Ishikawa (cell line): ENCODE results near the gene NXPE2.

Source experiments
- CEBPB ChIP-seq: IDR thresholded peaks from 2 replicates; pipeline ENCODE4 v1.6.1; 2012
- CREB1 ChIP-seq: IDR thresholded peaks from 2 replicates; pipeline ENCODE4 v1.6.1; 2012; ENCODE audit warnings: low read depth
- EGR1 ChIP-seq: IDR thresholded peaks from 2 replicates; pipeline ENCODE4 v1.6.1; 2012
- EP300 ChIP-seq: IDR thresholded peaks from 2 replicates; pipeline ENCODE4 v1.6.1; 2012; ENCODE audit warnings: borderline replicate concordance
- FOXM1 ChIP-seq: IDR thresholded peaks from 2 replicates; pipeline ENCODE4 v1.6.1; 2012; ENCODE audit warnings: low read depth, borderline replicate concordance
- NFIC ChIP-seq: IDR thresholded peaks from 2 replicates; pipeline ENCODE4 v1.6.1; 2012
- RAD21 ChIP-seq: IDR thresholded peaks from 2 replicates; pipeline ENCODE4 v1.6.1; 2012; ENCODE audit warnings: low read depth
- TAF1 ChIP-seq: IDR thresholded peaks from 2 replicates; pipeline ENCODE4 v1.6.1; 2012; ENCODE audit warnings: low read depth, mild to moderate bottlenecking
- TCF12 ChIP-seq: IDR thresholded peaks from 2 replicates; pipeline ENCODE4 v1.6.1; 2012; ENCODE audit warnings: low read depth
- TEAD4 ChIP-seq: IDR thresholded peaks from 2 replicates; pipeline ENCODE4 v1.6.1; 2012
- YY1 ChIP-seq: IDR thresholded peaks from 2 replicates; pipeline ENCODE4 v1.6.1; 2012; ENCODE audit warnings: low read depth
- ZBTB7A ChIP-seq: IDR thresholded peaks from 2 replicates; pipeline ENCODE4 v1.6.1; 2012; ENCODE audit warnings: low read depth
- TF ChIP-seq, protein P1 (sequence below): IDR thresholded peaks from 2 replicates; pipeline ENCODE4 v1.6.1; 2012
- TF ChIP-seq, protein P2 (sequence below): IDR thresholded peaks from 2 replicates; pipeline ENCODE4 v1.6.1; 2012
- TF ChIP-seq, protein P3 (sequence below): IDR thresholded peaks from 2 replicates; pipeline ENCODE4 v1.6.1; 2012; ENCODE audit warnings: low read depth, mild to moderate bottlenecking

The NXPE2 gene

DNA sequence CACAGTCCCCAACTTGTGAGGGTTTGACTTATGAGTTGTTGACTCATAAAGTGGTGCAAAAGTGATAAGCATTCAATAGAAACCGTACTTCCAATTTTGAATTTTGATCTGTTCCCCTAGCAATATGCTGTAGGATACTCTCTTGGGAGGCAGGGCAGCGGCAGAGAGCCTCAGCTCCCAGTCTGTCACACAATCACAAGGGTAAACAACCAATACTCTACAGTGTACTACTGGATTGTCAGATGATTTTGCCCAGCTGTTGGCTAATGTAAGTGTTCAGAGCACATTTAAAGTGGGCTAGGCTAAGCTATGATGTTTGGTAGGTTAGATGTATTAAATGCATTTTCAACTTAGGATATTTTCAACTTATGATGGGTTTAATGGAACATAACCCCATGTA, 13.7 kb upstream of the NXPE2 start:
- TF ChIP-seq YY1 (no peak), FOXM1 (no peak), TAF1 (no peak), RAD21 (no peak), TCF12 (no peak), TEAD4 (no peak), CREB1 (no peak), CEBPB (no peak), EGR1 (no peak)
- TF ChIP-seq, protein P1, sequence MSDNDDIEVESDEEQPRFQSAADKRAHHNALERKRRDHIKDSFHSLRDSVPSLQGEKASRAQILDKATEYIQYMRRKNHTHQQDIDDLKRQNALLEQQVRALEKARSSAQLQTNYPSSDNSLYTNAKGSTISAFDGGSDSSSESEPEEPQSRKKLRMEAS, result no peak
- TF ChIP-seq, protein P2, sequence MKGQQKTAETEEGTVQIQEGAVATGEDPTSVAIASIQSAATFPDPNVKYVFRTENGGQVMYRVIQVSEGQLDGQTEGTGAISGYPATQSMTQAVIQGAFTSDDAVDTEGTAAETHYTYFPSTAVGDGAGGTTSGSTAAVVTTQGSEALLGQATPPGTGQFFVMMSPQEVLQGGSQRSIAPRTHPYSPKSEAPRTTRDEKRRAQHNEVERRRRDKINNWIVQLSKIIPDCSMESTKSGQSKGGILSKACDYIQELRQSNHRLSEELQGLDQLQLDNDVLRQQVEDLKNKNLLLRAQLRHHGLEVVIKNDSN, result no peak

DNA sequence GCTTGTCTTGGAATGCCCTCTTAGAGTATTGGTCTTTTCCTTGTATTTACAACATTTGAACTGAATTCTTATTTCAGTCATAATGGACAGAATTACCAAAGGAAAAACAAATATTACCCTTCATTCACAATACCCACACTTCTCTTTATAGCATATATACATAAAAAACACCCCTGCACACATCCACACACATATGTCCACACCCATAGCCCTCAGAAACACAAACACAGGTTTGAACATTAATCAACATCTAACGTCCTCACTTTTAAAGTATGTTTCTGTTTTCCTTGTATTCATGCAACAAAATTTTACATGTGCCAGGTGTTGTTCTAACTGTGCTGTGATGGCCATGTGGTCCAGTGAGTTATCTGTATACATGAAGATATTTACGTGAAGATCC, 11.6 kb upstream of the NXPE2 start:
- TF ChIP-seq ZBTB7A (no peak), RAD21 (no peak), EGR1 (no peak), FOXM1 (no peak), TEAD4 (no peak), CREB1 (no peak), TCF12 (no peak), TAF1 (no peak), CEBPB (no peak), YY1 (no peak), EP300 (no peak)
- TF ChIP-seq, protein P2, result no peak
- TF ChIP-seq, protein P3, sequence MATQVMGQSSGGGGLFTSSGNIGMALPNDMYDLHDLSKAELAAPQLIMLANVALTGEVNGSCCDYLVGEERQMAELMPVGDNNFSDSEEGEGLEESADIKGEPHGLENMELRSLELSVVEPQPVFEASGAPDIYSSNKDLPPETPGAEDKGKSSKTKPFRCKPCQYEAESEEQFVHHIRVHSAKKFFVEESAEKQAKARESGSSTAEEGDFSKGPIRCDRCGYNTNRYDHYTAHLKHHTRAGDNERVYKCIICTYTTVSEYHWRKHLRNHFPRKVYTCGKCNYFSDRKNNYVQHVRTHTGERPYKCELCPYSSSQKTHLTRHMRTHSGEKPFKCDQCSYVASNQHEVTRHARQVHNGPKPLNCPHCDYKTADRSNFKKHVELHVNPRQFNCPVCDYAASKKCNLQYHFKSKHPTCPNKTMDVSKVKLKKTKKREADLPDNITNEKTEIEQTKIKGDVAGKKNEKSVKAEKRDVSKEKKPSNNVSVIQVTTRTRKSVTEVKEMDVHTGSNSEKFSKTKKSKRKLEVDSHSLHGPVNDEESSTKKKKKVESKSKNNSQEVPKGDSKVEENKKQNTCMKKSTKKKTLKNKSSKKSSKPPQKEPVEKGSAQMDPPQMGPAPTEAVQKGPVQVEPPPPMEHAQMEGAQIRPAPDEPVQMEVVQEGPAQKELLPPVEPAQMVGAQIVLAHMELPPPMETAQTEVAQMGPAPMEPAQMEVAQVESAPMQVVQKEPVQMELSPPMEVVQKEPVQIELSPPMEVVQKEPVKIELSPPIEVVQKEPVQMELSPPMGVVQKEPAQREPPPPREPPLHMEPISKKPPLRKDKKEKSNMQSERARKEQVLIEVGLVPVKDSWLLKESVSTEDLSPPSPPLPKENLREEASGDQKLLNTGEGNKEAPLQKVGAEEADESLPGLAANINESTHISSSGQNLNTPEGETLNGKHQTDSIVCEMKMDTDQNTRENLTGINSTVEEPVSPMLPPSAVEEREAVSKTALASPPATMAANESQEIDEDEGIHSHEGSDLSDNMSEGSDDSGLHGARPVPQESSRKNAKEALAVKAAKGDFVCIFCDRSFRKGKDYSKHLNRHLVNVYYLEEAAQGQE, result no peak
- TF ChIP-seq, protein P1, result no peak

DNA sequence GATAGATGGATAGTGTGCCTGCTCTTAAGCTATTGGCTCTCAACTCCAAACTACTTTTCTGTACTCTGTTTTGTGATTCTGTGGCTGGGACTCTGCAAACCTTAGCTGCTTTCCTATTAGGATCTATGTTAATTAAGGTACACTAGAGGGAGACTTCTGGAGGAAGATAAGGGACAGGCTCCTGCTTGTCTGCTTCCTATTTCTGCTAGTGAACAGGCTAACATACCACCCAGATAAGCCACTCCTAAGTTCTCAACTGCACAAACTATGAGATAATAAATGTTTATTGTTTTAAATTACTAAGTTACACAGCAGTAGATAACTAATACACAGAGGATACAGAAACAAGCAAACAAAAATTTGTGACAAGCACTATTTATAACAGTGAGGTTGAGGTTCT, 10.2 kb upstream of the NXPE2 start:
- TF ChIP-seq, protein P1, result no peak
- TF ChIP-seq CEBPB, result no peak
- TF ChIP-seq CREB1, result no peak
- TF ChIP-seq RAD21, result no peak
- TF ChIP-seq, protein P3, result no peak
- no peak for TF ChIP-seq TCF12
- TF ChIP-seq EP300, result no peak
- no peak for TF ChIP-seq TAF1
- TF ChIP-seq, protein P2, result no peak
- TF ChIP-seq TEAD4, result no peak
- TF ChIP-seq EGR1, result no peak
- no peak for TF ChIP-seq FOXM1
- TF ChIP-seq NFIC, result no peak
- TF ChIP-seq ZBTB7A, result no peak
- TF ChIP-seq YY1, result no peak

DNA sequence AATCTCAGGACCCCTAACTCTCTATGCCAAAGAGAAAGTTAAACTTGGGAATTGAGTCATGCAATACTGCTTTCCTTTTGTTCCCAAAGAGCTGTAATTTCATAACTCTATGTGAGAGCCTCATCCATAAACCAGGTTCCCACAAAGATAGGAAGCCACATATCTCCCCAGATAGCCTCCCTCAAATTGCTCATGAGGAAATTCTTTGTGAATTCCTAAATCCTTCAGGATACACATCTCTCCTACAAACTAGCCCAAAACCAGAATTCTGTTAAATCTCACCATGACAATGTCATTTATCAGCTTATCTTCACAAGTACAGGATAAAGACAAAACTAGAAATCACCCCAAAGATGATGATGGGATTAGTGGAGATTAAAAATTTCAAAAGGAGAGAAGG, 4.7 kb upstream of the NXPE2 start:
- TF ChIP-seq ZBTB7A (no peak), EP300 (no peak), CEBPB (no peak), TAF1 (no peak), TCF12 (no peak), RAD21 (no peak), YY1 (no peak), NFIC (no peak), FOXM1 (no peak)
- TF ChIP-seq, protein P2, result no peak
- TF ChIP-seq, protein P3, result no peak
- TF ChIP-seq, protein P1, result no peak
